GM18907 (cell line): Measurements from ENCODE around the gene C1orf74.

Source experiments
- ATAC-seq: cut with Tn5 transposase; IDR thresholded peaks from one replicate; pipeline ENCODE4 v1.9.1; 2021; ENCODE audit warnings: mild to moderate bottlenecking, moderate library complexity; ENCODE audit not compliant: unreplicated experiment

Gene C1orf74

GRCh38 chr1:209772126-209772525, 12.2 kb downstream of the C1orf74 start:
- ATAC-seq, result no peak

GRCh38 chr1:209770636-209771415, 13.5 kb downstream of the C1orf74 start:
- no peak for ATAC-seq

- no peak for ATAC-seq
These were observed 14.4 kb downstream of the C1orf74 start for GRCh38 chr1:209769971-209770370.

GRCh38 chr1:209769171-209769904, 15.0 kb downstream of the C1orf74 start:
- ATAC-seq, result peak; percentile 85

GRCh38 chr1:209768354-209768774, 16.0 kb downstream of the C1orf74 start:
- ATAC-seq, result peak; percentile 90

GRCh38 chr1:209767706-209768105, 16.7 kb downstream of the C1orf74 start:
- ATAC-seq, result no peak

GRCh38 chr1:209767096-209767495, 17.3 kb downstream of the C1orf74 start:
- ATAC-seq, result no peak

GRCh38 chr1:209766051-209766450, 18.3 kb downstream of the C1orf74 start:
- no peak for ATAC-seq

- ATAC-seq, result no peak
These were observed 23.2 kb downstream of the C1orf74 start for GRCh38 chr1:209761011-209761635.

- ATAC-seq, result no peak
These were observed 24.5 kb downstream of the C1orf74 start for GRCh38 chr1:209759829-209760359.

- ATAC-seq, result no peak
These were observed 26.0 kb downstream of the C1orf74 start for GRCh38 chr1:209758400-209758799.

GRCh38 chr1:209756615-209757445, 27.5 kb downstream of the C1orf74 start:
- peak; percentile 38 for ATAC-seq

- peak; percentile 84 for ATAC-seq
These were observed 28.3 kb downstream of the C1orf74 start, which contains the start of gene TRAF3IP3 for GRCh38 chr1:209755926-209756614. Gene TRAF3IP3 (plus strand): TSS chr1:209756053. CDS start chr1:209760040, 3,987 bp downstream.

- no peak for ATAC-seq
These were observed 29.1 kb downstream of the C1orf74 start for GRCh38 chr1:209755256-209755655.

GRCh38 chr1:209752890-209753289, 31.5 kb downstream of the C1orf74 start:
- ATAC-seq, result no peak

- ATAC-seq, result peak; percentile 55
These were observed 32.6 kb downstream of the C1orf74 start for GRCh38 chr1:209751627-209752231.

- no peak for ATAC-seq
These were observed 34.6 kb downstream of the C1orf74 start for GRCh38 chr1:209749670-209750323.

- ATAC-seq, result no peak
These were observed 35.2 kb downstream of the C1orf74 start for GRCh38 chr1:209749205-209749604.

GRCh38 chr1:209748620-209749019, 35.7 kb downstream of the C1orf74 start:
- ATAC-seq, result no peak
